22Rv1 (cell line): ENCODE measurements around the gene STX12.

Source experiments
- H3K27ac ChIP-seq: fragments of 450-650 bp; 2 replicates; pipeline ENCODE4 v1.5.1; 2017
- ZFX ChIP-seq: fragments of 450-650 bp; IDR thresholded peaks from 2 replicates; pipeline ENCODE4 v1.6.1; 2017; ENCODE audit warnings: antibody characterized with exemption, borderline replicate concordance

STX12 gene

GRCh38 chr1:27873671-27874384 lies 100.8 kb downstream of the STX12 start:
- TF ChIP-seq ZFX = no peak
- no peak overlapping the region for H3K27ac ChIP-seq
